Dermis blood vessel endothelial cell (primary cell): ENCODE results near the gene EFHD2. TPM values are rescaled to one million over a fixed set of nuclear protein-coding genes. Genes with fewer than 3 reads are reported as not detected.
"Not testable (repeated sequence)": the region's sequence is repeated elsewhere in the genome, so short reads cannot be mapped to it uniquely, and the experiment has no call there.

ENCODE experiments used
- DNase-seq: peaks from one replicate; pipeline ENCODE4 v3.0.0; 2010
- total RNA-seq: library from RNA; depleted of rRNA; stranded (reverse); fragments of >200 nt; gene quantifications from 2 replicates; pipeline ENCODE4 v1.2.3, GENCODE V29; 2014

The EFHD2 gene
- 54.1 and 66.8 TPM in 2 replicates for total RNA-seq

GRCh38 chr1:15409388-15410222 lies at the start of gene EFHD2:
Gene EFHD2, plus strand, starts transcription at chr1:15409888. Its CDS starts 84 bp downstream, at chr1:15409972.
- DNase-seq = peak; percentile 83

- DNase-seq = no peak
Measured at GRCh38 chr1:15360700-15361099, 49.0 kb upstream of the EFHD2 start.

GRCh38 chr1:15362096-15362736 lies 47.5 kb upstream of the EFHD2 start:
- DNase-seq = no peak

GRCh38 chr1:15362737-15363128 lies 47.0 kb upstream of the EFHD2 start:
- DNase-seq = no peak

GRCh38 chr1:15364740-15365139 lies 44.9 kb upstream of the EFHD2 start:
- no peak for DNase-seq

GRCh38 chr1:15368888-15369287 lies 40.8 kb upstream of the EFHD2 start:
- no peak for DNase-seq

- no peak for DNase-seq
Measured at GRCh38 chr1:15370268-15370667, 39.4 kb upstream of the EFHD2 start.

- DNase-seq = no peak
Measured at GRCh38 chr1:15370781-15371520, 38.7 kb upstream of the EFHD2 start.

- DNase-seq = no peak
Measured at GRCh38 chr1:15371610-15372545, 37.8 kb upstream of the EFHD2 start.

GRCh38 chr1:15378729-15379128 lies 31.0 kb upstream of the EFHD2 start:
- no peak for DNase-seq

GRCh38 chr1:15379151-15379550 lies 30.5 kb upstream of the EFHD2 start:
- not testable (repeated sequence) for DNase-seq

- no peak for DNase-seq
Measured at GRCh38 chr1:15380601-15381508, 28.8 kb upstream of the EFHD2 start.

GRCh38 chr1:15381805-15382204 lies 27.9 kb upstream of the EFHD2 start:
- DNase-seq = no peak

GRCh38 chr1:15382601-15383518 lies 26.8 kb upstream of the EFHD2 start:
- no peak for DNase-seq

GRCh38 chr1:15383810-15384209 lies 25.9 kb upstream of the EFHD2 start:
- no peak for DNase-seq

GRCh38 chr1:15384301-15384901 lies 25.3 kb upstream of the EFHD2 start:
- no peak for DNase-seq

- no peak for DNase-seq
Measured at GRCh38 chr1:15385420-15385819, 24.3 kb upstream of the EFHD2 start.

- no peak for DNase-seq
Measured at GRCh38 chr1:15386164-15386749, 23.4 kb upstream of the EFHD2 start.

GRCh38 chr1:15388201-15388880 lies 21.3 kb upstream of the EFHD2 start:
- DNase-seq = no peak
